Neural progenitor cell (in vitro differentiated cells): ENCODE measurements around the gene RAB8B.

Experiments used
- CTCF ChIP-seq: fragments of 200-600 bp; sonication (generic); IDR thresholded peaks from 2 replicates; pipeline ENCODE4 v1.5.1; 2017; ENCODE audit warnings: antibody characterized with exemption, mild to moderate bottlenecking
- EZH2 ChIP-seq: fragments of 200-600 bp; sonication (generic); IDR thresholded peaks from 2 replicates; pipeline ENCODE4 v1.6.1; 2017; ENCODE audit warnings: antibody characterized with exemption, mild to moderate bottlenecking, moderate library complexity
- EZH2phosphoT487 ChIP-seq: fragments of 200-600 bp; sonication (generic); IDR thresholded peaks from 2 replicates; pipeline ENCODE4 v1.6.1; 2017; ENCODE audit warnings: antibody characterized with exemption

GRCh38 chr15:63241316-63241715 is 51.9 kb downstream of the RAB8B start:
- TF ChIP-seq CTCF (no peak), EZH2 (no peak), EZH2phosphoT487 (no peak)
